Endothelial cell of umbilical vein (primary cell): ENCODE results near the gene HDAC8. TPM values are rescaled to one million over a fixed set of nuclear protein-coding genes. Genes with fewer than 3 reads are reported as not detected.

Experiments
- BruUV-seq: library from RNA; stranded (reverse); fragments of 400-500 nt; replicated peaks from 2 replicates; lab custom pipeline; 2021; lab: Mats Ljungman, UMichigan
- CTCF ChIA-PET: fragments of 300-600, 350-600 bp; sonication (Branson Sonifier 250); formaldehyde crosslinking; loops from one replicate; lab custom pipeline; 2021; ENCODE audit warnings: antibody characterized with exemption, inconsistent platforms; lab: Charles Lee
- POLR2A ChIA-PET: fragments of 300-600, 350-600 bp; sonication (Branson Sonifier 250); formaldehyde crosslinking; loops from one replicate; lab custom pipeline; 2021; ENCODE audit warnings: antibody characterized with exemption, inconsistent platforms; lab: Charles Lee
- DNase-seq: peaks from one replicate; pipeline ENCODE4 v3.0.0-alpha.2; 2011; ENCODE audit warnings: low read depth, low spot score
- FAIRE-seq: peaks from 2 replicates; lab custom pipeline; 2011; peaks lifted over from hg19 to GRCh38; lab: Jason Lieb, UNC
- H2AFZ ChIP-seq: 2 replicates; pipeline ENCODE4 v1.6.0; 2012; ENCODE audit warnings: low read depth, low read length, control low read depth, inconsistent platforms
- H3K27ac ChIP-seq: 2 replicates; pipeline ENCODE4 v1.5.1; 2011; ENCODE audit warnings: low read depth, mild to moderate bottlenecking, control low read depth, low read length, moderate library complexity; ENCODE audit not compliant: insufficient read depth
- H3K27me3 ChIP-seq, 2 experiments: 2 replicates each; pipeline versions ENCODE4 v1.6.0 to v1.6.1; 2011; ENCODE audit warnings: low read length in 2 of 2, mixed read lengths in 1 of 2; ENCODE audit not compliant: control insufficient read depth in 2 of 2, insufficient read depth in 2 of 2
- H3K36me3 ChIP-seq, 2 experiments: 2 replicates in 1 of 2; 3 replicates in 1 of 2; pipeline ENCODE4 v1.5.1; 2011; ENCODE audit warnings: low read length in 2 of 2, mild to moderate bottlenecking in 1 of 2, moderate library complexity in 1 of 2; ENCODE audit not compliant: control insufficient read depth in 2 of 2, insufficient read depth in 2 of 2; ENCODE audit errors: extremely low read depth in 1 of 2
- H3K4me1 ChIP-seq: 3 replicates; pipeline ENCODE4 v1.5.1; 2011; ENCODE audit warnings: mild to moderate bottlenecking, low read length; ENCODE audit not compliant: control insufficient read depth, insufficient read depth; ENCODE audit errors: extremely low read depth
- H3K4me2 ChIP-seq: 2 replicates; pipeline ENCODE4 v1.6.1; 2011; ENCODE audit warnings: low read length, control low read depth, mixed read lengths; ENCODE audit not compliant: insufficient read depth
- H3K4me3 ChIP-seq, 3 experiments: fragments of 200-600 bp in 1 of 3; sonication (generic), shearing (Covaris generic) in 1 of 3; replicated peaks in 1 of 3; 2 replicates each; pipeline ENCODE4 v1.5.1; 2011 to 2016; ENCODE audit warnings: control low read depth in 3 of 3, low read length in 3 of 3, mild to moderate bottlenecking in 2 of 3, inconsistent platforms in 1 of 3, low read depth in 1 of 3, moderate library complexity in 1 of 3; ENCODE audit not compliant: insufficient read depth in 1 of 3
- H3K79me2 ChIP-seq: 2 replicates; pipeline ENCODE4 v1.6.0; 2012; ENCODE audit warnings: low read length, inconsistent platforms; ENCODE audit not compliant: control insufficient read depth, insufficient read depth
- H3K9ac ChIP-seq: replicated peaks from 2 replicates; pipeline ENCODE3; 2011; ENCODE audit warnings: low read length, control low read depth; ENCODE audit not compliant: insufficient read depth; ENCODE audit errors: extremely low read depth
- H3K9me1 ChIP-seq: replicated peaks from 3 replicates; pipeline ENCODE4 v1.6.0; 2011; ENCODE audit warnings: mild to moderate bottlenecking, low read length; ENCODE audit not compliant: control insufficient read depth, insufficient read depth; ENCODE audit errors: extremely low read depth
- H3K9me3 ChIP-seq: replicated peaks from 2 replicates; pipeline ENCODE4 v1.5.1; 2012; ENCODE audit warnings: low read length, inconsistent platforms; ENCODE audit not compliant: control insufficient read depth, insufficient read depth
- H4K20me1 ChIP-seq: replicated peaks from 2 replicates; pipeline ENCODE3; 2011; ENCODE audit warnings: mild to moderate bottlenecking, low read length; ENCODE audit not compliant: control insufficient read depth, insufficient read depth; ENCODE audit errors: extremely low read depth
- EZH2 ChIP-seq: IDR thresholded peaks from 2 replicates; pipeline ENCODE4 v1.6.1; 2012; ENCODE audit warnings: borderline replicate concordance, low read depth, mild to moderate bottlenecking, moderate library complexity, low read length, inconsistent platforms; ENCODE audit not compliant: severe bottlenecking
- FOS ChIP-seq: IDR thresholded peaks from 2 replicates; pipeline ENCODE4 v1.6.1; 2011; ENCODE audit warnings: mild to moderate bottlenecking, low read length, moderate library complexity, borderline replicate concordance; ENCODE audit not compliant: insufficient read depth
- GATA2 ChIP-seq: IDR thresholded peaks from 2 replicates; pipeline ENCODE4 v1.7.0; 2011; ENCODE audit warnings: low read depth, mild to moderate bottlenecking, moderate library complexity, mixed read lengths, low read length; ENCODE audit not compliant: insufficient read length, insufficient read depth
- JUN ChIP-seq: IDR thresholded peaks from 2 replicates; pipeline ENCODE4 v1.6.1; 2011; ENCODE audit warnings: borderline replicate concordance, low read depth; ENCODE audit not compliant: insufficient read length, insufficient read depth
- MYC ChIP-seq: IDR thresholded peaks from one replicate; pipeline ENCODE4 v1.6.1; 2011; ENCODE audit warnings: mild to moderate bottlenecking, low read depth, low read length
- POLR2A ChIP-seq: IDR thresholded peaks from 2 replicates; pipeline ENCODE4 v1.6.1; 2012; ENCODE audit warnings: low read depth, mild to moderate bottlenecking, control low read depth, low read length
- POLR2AphosphoS5 ChIP-seq: IDR thresholded peaks from 2 replicates; pipeline ENCODE4 v1.6.1; 2012; ENCODE audit warnings: low read depth, mild to moderate bottlenecking, control low read depth, low read length, moderate library complexity; ENCODE audit not compliant: insufficient read depth
- dilution Hi-C: fragments of 300-500 bp; cut with MboI; formaldehyde crosslinking; loops from one replicate; pipeline ENCODE4 v1.15.0; 2019; ENCODE audit warnings: low sequenced_read_pairs; ENCODE audit not compliant: extremely low pct_ligation_motif_present
- intact Hi-C: fragments of 100-400 bp; cut with micrococcal nuclease; formaldehyde crosslinking; loops from one replicate; pipeline ENCODE4 v1.10.0; 2022
- polyA plus RNA-seq, 4 experiments: library from polyadenylated mRNA; depleted of rRNA in 3 of 4; stranded (reverse) in 3 of 4; unstranded in 1 of 4; fragments of >200 nt; gene quantifications; 2 replicates each; pipeline versions ENCODE4 v1.2.1 to v1.2.3, GENCODE V29; 2011 to 2012; ENCODE audit warnings: missing spikeins in 1 of 4
- total RNA-seq: library from RNA; stranded (reverse); gene quantifications from 2 replicates; pipeline ENCODE4 v1.2.3, GENCODE V29; 2021
- TF ChIP-seq, protein P1 (sequence below): IDR thresholded peaks from 2 replicates; pipeline ENCODE4 v1.6.1; 2011; ENCODE audit not compliant: insufficient read depth, insufficient read length
- TF ChIP-seq, protein P2 (sequence below), 2 donors: IDR thresholded peaks; 1 replicate in 1 of 2; 2 replicates in 1 of 2; pipeline ENCODE4 v1.5.1; 2011; ENCODE audit warnings: low read length in 2 of 2, mild to moderate bottlenecking in 2 of 2, moderate library complexity in 2 of 2, control low read depth in 1 of 2, inconsistent platforms in 1 of 2, low read depth in 1 of 2; ENCODE audit not compliant: insufficient read depth in 1 of 2; ENCODE audit errors: extremely low read depth in 1 of 2

Gene HDAC8
- total and polyA plus RNA-seq, 2 donors (not counting 3 experiments of a cell fraction or from before 2014, with no cell fraction given) = 17.6 to 37.2 TPM

DNA sequence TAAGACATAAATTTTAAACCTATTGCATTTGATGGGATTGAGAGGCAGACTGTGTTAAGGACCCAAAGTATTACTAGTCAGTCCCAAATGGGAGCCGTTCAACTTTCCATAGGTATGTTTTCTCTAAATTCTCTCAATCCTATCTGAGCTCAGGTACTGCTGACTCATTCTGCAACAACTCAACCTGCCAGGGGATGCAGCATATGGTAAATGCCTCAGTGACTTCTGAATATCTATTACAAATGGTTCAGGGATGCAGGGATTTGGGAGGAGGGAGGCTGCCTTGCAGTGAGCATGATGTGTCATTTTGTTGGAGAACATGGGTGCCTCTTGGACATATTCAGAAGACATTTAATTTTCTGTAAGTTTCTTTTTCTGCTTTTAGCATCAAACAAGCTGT is 97.3 kb downstream of the HDAC8 start:
- no TSS peak for BruUV-seq
- FAIRE-seq = no peak
- intact Hi-C loops = no loop called here

More for the DNA sequence above, 97.3 kb downstream of the HDAC8 start:
- Histone ChIP-seq H3K36me3 (no peaks in the 10 kb centered on the region), H3K4me3 (no peak overlapping the region), H3K4me1 (no peaks in the 10 kb centered on the region), H3K9me1 (no peaks in the 10 kb centered on the region), H3K4me2 (no peak overlapping the region), H4K20me1 (no peaks in the 10 kb centered on the region), H3K9me3 (no peaks in the 10 kb centered on the region), H2AFZ (no peak overlapping the region), H3K79me2 (no peaks in the 10 kb centered on the region), H3K27ac (no peak overlapping the region), H3K9ac (no peak overlapping the region), H3K27me3 (no peaks in the 10 kb centered on the region)
- ChIA-PET POLR2A (no interaction called here), CTCF (no interaction called here)
- no peak for DNase-seq
- no peak for TF ChIP-seq FOS
- no peak for TF ChIP-seq MYC
- no peak for TF ChIP-seq POLR2AphosphoS5
- TF ChIP-seq, protein P1, sequence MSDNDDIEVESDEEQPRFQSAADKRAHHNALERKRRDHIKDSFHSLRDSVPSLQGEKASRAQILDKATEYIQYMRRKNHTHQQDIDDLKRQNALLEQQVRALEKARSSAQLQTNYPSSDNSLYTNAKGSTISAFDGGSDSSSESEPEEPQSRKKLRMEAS = no peak
- no peak for TF ChIP-seq GATA2
- no peak for TF ChIP-seq JUN
- no peak for TF ChIP-seq EZH2
- no peak for TF ChIP-seq POLR2A
- TF ChIP-seq, protein P2, sequence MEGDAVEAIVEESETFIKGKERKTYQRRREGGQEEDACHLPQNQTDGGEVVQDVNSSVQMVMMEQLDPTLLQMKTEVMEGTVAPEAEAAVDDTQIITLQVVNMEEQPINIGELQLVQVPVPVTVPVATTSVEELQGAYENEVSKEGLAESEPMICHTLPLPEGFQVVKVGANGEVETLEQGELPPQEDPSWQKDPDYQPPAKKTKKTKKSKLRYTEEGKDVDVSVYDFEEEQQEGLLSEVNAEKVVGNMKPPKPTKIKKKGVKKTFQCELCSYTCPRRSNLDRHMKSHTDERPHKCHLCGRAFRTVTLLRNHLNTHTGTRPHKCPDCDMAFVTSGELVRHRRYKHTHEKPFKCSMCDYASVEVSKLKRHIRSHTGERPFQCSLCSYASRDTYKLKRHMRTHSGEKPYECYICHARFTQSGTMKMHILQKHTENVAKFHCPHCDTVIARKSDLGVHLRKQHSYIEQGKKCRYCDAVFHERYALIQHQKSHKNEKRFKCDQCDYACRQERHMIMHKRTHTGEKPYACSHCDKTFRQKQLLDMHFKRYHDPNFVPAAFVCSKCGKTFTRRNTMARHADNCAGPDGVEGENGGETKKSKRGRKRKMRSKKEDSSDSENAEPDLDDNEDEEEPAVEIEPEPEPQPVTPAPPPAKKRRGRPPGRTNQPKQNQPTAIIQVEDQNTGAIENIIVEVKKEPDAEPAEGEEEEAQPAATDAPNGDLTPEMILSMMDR (IDR thresholded peaks at IDR 0.05; ENCODE audit: extremely low read depth in 1 of 2, insufficient read depth in 1 of 2, low read depth in 1 of 2, low read length in 2 of 2) = no peak
- dilution Hi-C loops = no loop called here
